GM18526 (cell line): ENCODE measurements around the gene PER2.
A peak's percentile ranks its signal among the peaks of the same experiment; 100 is the strongest.

Source experiments
- POLR2A ChIP-seq: IDR thresholded peaks from 3 replicates; pipeline ENCODE4 v1.6.1; 2011; ENCODE audit not compliant: insufficient read length; ENCODE audit errors: extremely low read depth

PER2 gene

DNA sequence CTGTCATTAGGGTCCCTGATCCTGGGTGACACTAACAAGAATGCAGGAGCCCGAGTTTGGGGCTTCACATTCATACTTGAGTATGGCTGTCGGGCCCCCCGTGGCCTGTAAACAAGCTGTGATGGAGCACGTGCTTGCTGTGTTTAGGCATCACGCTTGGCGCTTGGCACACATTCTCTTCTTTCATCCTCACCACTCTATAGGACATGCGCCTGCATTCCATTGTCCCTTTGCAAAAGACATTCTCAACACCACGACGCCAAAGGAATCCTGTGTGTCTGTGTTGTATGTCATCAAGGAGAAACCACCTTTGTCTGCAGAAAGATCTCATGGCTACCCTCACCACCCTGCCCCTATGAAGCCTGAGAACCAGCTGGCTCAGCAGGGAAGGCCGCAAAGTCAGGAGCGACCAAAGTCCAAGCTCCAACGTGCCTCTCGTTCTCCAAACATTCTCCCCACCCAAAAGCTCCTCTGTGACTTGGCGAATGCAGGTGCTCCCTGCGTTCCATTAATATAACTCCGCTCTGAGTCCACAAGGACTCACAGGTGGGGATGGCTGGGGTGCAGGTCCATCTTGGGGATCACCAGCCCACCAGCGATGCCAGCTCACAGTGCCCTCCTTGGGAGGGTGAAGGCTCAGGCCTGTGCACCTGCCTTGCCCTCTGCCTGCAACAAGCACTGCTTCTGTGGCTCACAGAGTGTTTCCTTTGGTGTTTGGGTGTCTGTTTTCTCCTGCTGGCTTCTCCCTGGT, 6.2 kb upstream of the PER2 start:
- TF ChIP-seq POLR2A: no peak

- no peak for TF ChIP-seq POLR2A
Observed at GRCh38 chr2:238294046-238294392, 5.6 kb upstream of the PER2 start.

DNA sequence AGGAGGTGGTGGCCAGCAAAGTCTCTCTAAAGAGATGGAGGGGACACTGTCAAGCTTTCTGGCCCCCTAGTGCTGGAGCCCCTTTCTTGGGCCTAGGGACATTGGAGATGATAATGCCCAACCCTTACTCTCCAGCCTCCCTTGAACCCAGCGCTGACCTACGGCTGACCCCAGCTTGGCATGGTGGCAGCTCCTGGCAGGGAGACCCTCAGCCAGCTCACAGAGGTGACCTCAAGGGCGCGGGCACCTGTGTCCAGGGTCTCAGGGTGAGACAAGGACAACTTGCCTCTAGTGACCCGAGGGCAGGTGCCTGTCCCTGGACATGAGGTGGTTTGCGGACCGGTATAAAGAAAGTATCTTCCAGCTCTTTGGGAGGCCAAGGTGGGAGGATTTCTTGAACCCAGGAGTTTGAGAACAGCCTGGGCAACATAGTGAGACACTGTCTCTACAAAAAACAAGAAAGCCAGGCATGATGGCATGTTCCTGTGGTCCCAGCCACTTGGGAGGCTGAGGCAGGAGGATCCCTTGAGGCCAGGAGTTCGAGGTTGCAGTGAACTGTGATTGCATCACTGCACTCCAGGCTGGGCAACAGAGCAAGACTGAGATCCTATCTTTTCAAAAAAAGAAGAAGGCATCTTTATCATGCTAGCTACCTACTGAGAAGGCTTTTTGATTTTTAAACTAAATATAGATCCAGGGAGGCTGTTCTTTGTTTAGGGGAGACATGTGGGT, 3.3 kb upstream of the PER2 start:
- no peak for TF ChIP-seq POLR2A

DNA sequence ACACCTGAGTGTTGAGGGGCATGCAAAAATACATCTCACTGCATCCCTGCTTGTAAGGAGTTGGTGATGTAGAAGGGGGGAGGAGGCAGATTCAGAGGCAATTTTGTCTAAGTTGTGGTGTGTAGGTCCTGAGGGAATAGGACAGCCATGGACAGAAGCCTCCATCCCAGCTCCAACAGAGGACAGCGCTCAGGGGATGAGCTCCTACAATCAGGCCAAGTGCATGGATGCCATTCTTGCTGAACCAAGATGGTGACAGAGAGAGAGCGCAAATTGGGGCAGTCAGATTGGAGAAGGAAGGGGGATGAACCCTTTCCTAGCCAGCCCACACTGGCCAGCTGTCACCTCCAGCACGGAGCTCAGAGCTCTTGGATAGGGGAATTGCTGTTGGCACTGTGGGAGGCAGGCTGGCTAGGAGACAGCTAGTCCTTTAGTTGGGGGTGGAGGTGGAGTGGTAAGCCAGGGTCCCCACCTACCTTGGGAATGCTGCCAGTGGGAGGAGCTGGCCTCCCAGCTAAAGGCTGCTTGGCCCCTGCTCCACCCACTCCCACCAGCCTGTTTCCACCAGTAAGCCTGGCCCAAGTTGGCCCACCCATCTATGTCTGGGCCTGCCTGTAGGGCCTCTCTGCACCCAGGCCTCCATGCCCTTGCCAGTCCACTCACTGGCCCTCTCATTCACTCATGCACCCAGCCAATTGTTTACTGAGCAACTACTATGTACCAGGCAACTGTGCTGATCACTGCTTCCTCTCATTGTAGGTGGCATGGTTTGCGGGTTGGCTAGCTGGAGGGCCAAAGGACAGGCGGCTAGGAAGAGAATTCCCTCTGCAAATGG, 2.5 kb upstream of the PER2 start:
- TF ChIP-seq POLR2A: no peak

DNA sequence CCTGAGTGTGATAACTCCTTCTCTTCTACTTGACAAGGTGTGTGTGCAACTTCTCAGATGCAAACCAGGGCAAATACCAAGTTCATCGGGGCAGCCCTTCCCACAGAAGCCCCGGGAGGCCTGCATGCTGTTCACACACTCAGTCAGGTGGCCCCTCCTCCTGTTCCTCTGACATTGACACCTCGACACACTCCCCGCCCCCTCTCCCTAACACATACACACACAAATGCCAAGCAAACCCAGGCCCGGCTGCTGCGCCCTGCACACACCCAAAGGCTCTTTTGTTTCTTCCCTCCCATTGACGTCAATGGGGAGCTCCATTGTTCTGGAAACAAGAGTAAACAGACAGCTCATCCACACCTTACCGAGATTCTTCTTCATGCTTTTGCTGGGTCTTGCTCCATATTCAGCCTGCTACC, 1.7 kb upstream of the PER2 start:
- TF ChIP-seq POLR2A: no peak

DNA sequence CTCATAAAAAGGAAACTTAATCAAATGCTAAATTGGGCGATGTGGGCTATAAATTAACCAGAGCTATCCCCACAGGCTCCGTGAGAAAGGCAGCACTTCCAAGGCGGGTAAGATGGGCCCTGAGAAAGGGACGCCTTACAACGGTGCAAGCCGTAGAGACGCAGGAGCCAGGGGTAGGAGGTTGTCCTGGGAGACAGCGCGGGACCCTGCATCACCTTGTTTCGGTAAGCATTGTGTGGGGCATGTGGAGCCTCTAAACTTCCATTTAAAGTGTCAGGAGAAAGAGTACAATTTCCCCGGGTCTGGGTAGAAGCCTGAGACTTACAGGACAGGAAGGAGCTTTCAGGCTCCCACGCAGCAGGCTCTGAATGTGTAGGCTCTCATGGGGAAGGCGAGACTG, 1.2 kb upstream of the PER2 start:
- no peak for TF ChIP-seq POLR2A

DNA sequence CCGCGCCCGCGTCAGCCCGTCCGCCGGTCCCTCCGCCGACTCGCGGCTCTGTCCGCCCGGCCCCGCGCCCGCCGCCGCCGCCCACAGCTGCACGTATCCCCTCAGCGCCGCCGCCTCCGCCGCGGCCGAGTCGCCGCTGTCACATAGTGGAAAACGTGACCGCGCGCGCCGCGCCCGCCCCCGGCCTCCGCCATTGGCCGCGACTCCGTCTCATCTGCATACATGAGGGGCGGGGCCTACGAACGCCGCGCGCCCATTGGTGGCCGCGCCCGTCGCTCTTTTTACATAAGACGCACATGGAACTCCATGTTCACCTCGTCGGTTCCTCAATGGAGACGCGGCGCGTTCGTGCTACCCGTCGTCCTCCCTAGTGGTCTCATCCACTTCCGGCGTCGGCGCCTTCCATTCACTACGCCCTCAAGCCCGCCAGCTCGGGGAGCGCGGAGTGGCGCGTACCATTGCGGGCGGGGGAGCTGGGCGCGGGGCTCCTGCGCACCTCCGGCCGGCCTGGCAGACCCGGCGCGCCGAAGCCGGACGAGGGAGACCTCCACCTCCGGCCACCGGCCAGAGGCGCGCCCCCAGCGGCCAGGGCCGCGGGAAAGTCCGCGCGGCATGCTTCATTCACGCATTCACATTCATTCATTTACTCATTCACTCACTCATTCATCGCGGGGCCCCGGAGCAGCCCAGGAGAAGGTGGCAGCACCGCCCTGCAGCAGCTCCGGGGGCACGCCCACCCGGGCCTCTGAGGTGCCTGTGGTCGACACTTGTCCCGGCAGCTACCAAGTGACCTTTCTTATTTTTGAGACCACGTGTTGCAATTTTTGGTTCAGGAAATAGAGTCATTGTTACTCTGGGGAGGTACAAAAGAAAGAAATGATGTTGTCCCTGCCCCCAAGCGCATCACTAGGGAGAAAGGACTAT, 502 bp upstream of the PER2 start:
- peak; percentile 52 for TF ChIP-seq POLR2A

DNA sequence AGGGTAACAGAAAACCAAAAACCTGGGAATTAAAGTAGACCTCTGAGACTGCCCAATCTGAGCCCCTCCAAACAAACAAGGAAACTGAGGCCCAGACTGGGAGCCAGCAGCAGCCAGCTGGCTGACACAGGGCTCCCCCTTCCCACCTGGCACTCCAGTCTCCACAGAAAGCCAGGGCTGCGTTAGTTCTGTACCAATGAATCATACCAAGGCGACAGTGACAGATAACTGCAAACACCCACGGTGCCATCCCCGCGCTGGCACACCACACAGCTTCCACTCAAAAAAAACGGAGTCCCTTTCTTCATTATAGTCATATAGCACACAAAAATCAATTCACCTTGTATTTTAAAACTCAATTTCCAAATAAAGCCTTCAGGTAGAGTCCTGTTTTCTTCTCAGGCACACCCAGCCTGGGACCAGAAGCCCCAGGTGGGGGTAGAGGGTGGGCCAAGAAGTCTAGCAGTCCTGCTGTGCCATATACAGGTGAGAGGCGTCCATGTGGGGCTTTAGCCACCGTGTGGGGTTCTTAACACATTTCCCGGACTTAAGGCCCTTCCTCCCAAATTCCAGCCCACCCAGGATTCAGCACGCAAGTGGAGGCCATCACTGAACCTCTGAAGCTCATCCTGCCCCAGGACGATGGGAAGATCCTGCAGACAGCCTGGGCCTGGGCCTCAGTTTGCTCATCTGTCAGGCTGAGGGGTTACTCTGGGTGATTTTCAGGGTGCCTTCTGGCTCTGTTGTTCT, 1.2 kb downstream of the PER2 start:
- no peak for TF ChIP-seq POLR2A

- TF ChIP-seq POLR2A: no peak
Observed at GRCh38 chr2:238286551-238286950, 1.9 kb downstream of the PER2 start.

- TF ChIP-seq POLR2A: no peak
Observed at GRCh38 chr2:238286095-238286494, 2.3 kb downstream of the PER2 start.

DNA sequence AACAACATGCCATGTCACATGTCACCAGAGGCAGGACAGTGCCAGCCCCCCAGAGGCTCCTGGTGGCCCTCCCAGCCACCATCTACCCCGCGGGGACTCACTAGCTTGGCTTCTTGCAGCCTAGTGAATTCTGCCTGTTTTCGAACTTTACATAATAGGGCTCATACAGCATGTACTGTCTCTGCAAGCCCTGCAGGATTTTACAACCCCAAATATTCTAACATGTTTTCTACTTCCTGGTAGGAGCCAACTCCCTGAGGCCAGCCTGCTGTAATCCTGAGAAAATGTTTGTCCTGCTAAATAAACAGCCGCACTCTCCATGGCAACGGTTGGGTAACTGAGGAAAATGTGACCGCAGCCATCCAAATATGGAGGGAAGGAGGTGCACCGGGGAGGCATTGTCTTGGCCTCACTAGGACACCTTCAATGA, 2.7 kb downstream of the PER2 start:
- no peak for TF ChIP-seq POLR2A

GRCh38 chr2:238284802-238285515, 3.5 kb downstream of the PER2 start:
- no peak for TF ChIP-seq POLR2A
